ENCODE data around the gene STAG1.
A peak's percentile ranks its signal among the peaks of the same experiment; 100 is the strongest.
"Not testable (repeated sequence)": the region's sequence is repeated elsewhere in the genome, so short reads cannot be mapped to it uniquely, and the experiment has no call there.

Gene STAG1

GRCh38 chr3:136711277-136711676 lies 40.9 kb downstream of the STAG1 start:
- no peak for DNase-seq
- no peak overlapping the region for H3K23ac ChIP-seq (ENCODE audit: low read length)
- no peak overlapping the region for H3K4ac ChIP-seq (ENCODE audit: low read depth, low read length)
- H3K4me3 ChIP-seq (ENCODE audit: low read length) = no peak overlapping the region
- peaks cover 2% of the 10 kb centered on the region for H3K79me1 ChIP-seq (ENCODE audit: low read length)
- H3K79me2 ChIP-seq (ENCODE audit: control insufficient read depth, insufficient read depth, low read length) = peaks cover 24% of the 10 kb centered on the region
- no peaks in the 10 kb centered on the region for H3K4me1 ChIP-seq (ENCODE audit: control insufficient read depth, low read depth, low read length)
- no peak overlapping the region for H2BK5ac ChIP-seq (ENCODE audit: low read length)
- H3K36me3 ChIP-seq (ENCODE audit: control insufficient read depth, insufficient read depth, low read length) = no peaks in the 10 kb centered on the region
- H2BK120ac ChIP-seq (ENCODE audit: low read depth, low read length) = no peak overlapping the region
- no peak overlapping the region for H4K5ac ChIP-seq (ENCODE audit: low read length)
- H4K8ac ChIP-seq (ENCODE audit: low read depth, low read length) = no peak overlapping the region
- no peak overlapping the region for H3K4me2 ChIP-seq (ENCODE audit: low read length)
- H3K9ac ChIP-seq (ENCODE audit: low read length) = no peak overlapping the region
- no peak overlapping the region for H3K18ac ChIP-seq (ENCODE audit: low read length)
- H2BK15ac ChIP-seq (replicated peaks; ENCODE audit: low read depth) = no peak overlapping the region
- H2AK5ac ChIP-seq (ENCODE audit: low read length) = no peak overlapping the region
- no peaks in the 10 kb centered on the region for H3K27me3 ChIP-seq (ENCODE audit: insufficient read depth, low read length, poor library complexity)
- no peak overlapping the region for H3K27ac ChIP-seq (ENCODE audit: low read depth, low read length)
- no peak overlapping the region for H3K56ac ChIP-seq (ENCODE audit: low read length)
- whole genome bisulfite sequencing (ENCODE audit: extremely low coverage, insufficient coverage, low lambda C conversion rate) = no CpG with 5 or more reads among the region's 7 CpGs

- H3K79me1 ChIP-seq (ENCODE audit: low read length); H4K5ac ChIP-seq (ENCODE audit: low read length); H3K23ac ChIP-seq (ENCODE audit: low read length); H3K9ac ChIP-seq (ENCODE audit: low read length); H4K8ac ChIP-seq (ENCODE audit: low read depth, low read length); H3K4me2 ChIP-seq (ENCODE audit: low read length); H3K4me3 ChIP-seq (ENCODE audit: low read length); H3K18ac ChIP-seq (ENCODE audit: low read length); H3K36me3 ChIP-seq (ENCODE audit: control insufficient read depth, insufficient read depth, low read length); H3K4me1 ChIP-seq (ENCODE audit: control insufficient read depth, low read depth, low read length); H2BK15ac ChIP-seq (replicated peaks; ENCODE audit: low read depth); H2BK5ac ChIP-seq (ENCODE audit: low read length); DNase-seq; H2BK120ac ChIP-seq (ENCODE audit: low read depth, low read length); H3K27ac ChIP-seq (ENCODE audit: low read depth, low read length); H3K27me3 ChIP-seq (ENCODE audit: insufficient read depth, low read length, poor library complexity); H3K56ac ChIP-seq (ENCODE audit: low read length); H3K4ac ChIP-seq (ENCODE audit: low read depth, low read length); H2AK5ac ChIP-seq (ENCODE audit: low read length): not testable (repeated sequence)
- peaks cover 33% of the 10 kb centered on the region for H3K79me2 ChIP-seq (ENCODE audit: control insufficient read depth, insufficient read depth, low read length)
- no CpG with 5 or more reads among the region's 1 CpG for WGBS (ENCODE audit: extremely low coverage, insufficient coverage, low lambda C conversion rate)
These were observed 42.4 kb downstream of the STAG1 start for GRCh38 chr3:136709775-136710174.

GRCh38 chr3:136708333-136708985 lies 43.7 kb downstream of the STAG1 start:
- no peak overlapping the region for H2AK5ac ChIP-seq (ENCODE audit: low read length)
- no CpG with 5 or more reads among the region's 3 CpGs for WGBS (ENCODE audit: extremely low coverage, insufficient coverage, low lambda C conversion rate)
- H3K23ac ChIP-seq (ENCODE audit: low read length) = no peak overlapping the region
- no peak overlapping the region for H3K27ac ChIP-seq (ENCODE audit: low read depth, low read length)
- H2BK5ac ChIP-seq (ENCODE audit: low read length) = no peak overlapping the region
- no peak overlapping the region for H3K9ac ChIP-seq (ENCODE audit: low read length)
- no peak overlapping the region for H4K8ac ChIP-seq (ENCODE audit: low read depth, low read length)
- no peak overlapping the region for H3K4me2 ChIP-seq (ENCODE audit: low read length)
- no peak overlapping the region for H3K18ac ChIP-seq (ENCODE audit: low read length)
- DNase-seq = no peak
- H2BK15ac ChIP-seq (replicated peaks; ENCODE audit: low read depth) = no peak overlapping the region
- H2BK120ac ChIP-seq (ENCODE audit: low read depth, low read length) = no peak overlapping the region
- peaks cover 31% of the 10 kb centered on the region for H3K79me2 ChIP-seq (ENCODE audit: control insufficient read depth, insufficient read depth, low read length)
- H3K27me3 ChIP-seq (ENCODE audit: insufficient read depth, low read length, poor library complexity) = no peaks in the 10 kb centered on the region
- no peak overlapping the region for H4K5ac ChIP-seq (ENCODE audit: low read length)
- no peak overlapping the region for H3K4me3 ChIP-seq (ENCODE audit: low read length)
- peaks cover 4% of the 10 kb centered on the region for H3K79me1 ChIP-seq (ENCODE audit: low read length)
- no peak overlapping the region for H3K4ac ChIP-seq (ENCODE audit: low read depth, low read length)
- H3K36me3 ChIP-seq (ENCODE audit: control insufficient read depth, insufficient read depth, low read length) = no peaks in the 10 kb centered on the region
- H3K56ac ChIP-seq (ENCODE audit: low read length) = no peak overlapping the region
- no peaks in the 10 kb centered on the region for H3K4me1 ChIP-seq (ENCODE audit: control insufficient read depth, low read depth, low read length)

GRCh38 chr3:136703429-136703828 lies 48.7 kb downstream of the STAG1 start:
- Histone ChIP-seq H4K5ac (ENCODE audit: low read length) (no peak overlapping the region), H3K4me3 (ENCODE audit: low read length) (no peak overlapping the region), H3K27me3 (ENCODE audit: insufficient read depth, low read length, poor library complexity) (no peaks in the 10 kb centered on the region), H3K18ac (ENCODE audit: low read length) (no peak overlapping the region), H3K23ac (ENCODE audit: low read length) (no peak overlapping the region), H3K27ac (ENCODE audit: low read depth, low read length) (no peak overlapping the region), H2BK15ac (replicated peaks; ENCODE audit: low read depth) (no peak overlapping the region), H2BK5ac (ENCODE audit: low read length) (no peak overlapping the region), H3K9ac (ENCODE audit: low read length) (no peak overlapping the region), H2BK120ac (ENCODE audit: low read depth, low read length) (no peak overlapping the region), H3K56ac (ENCODE audit: low read length) (no peak overlapping the region), H3K79me2 (ENCODE audit: control insufficient read depth, insufficient read depth, low read length) (peaks cover 27% of the 10 kb centered on the region), H4K8ac (ENCODE audit: low read depth, low read length) (no peak overlapping the region), H3K4me2 (ENCODE audit: low read length) (no peak overlapping the region), H3K4ac (ENCODE audit: low read depth, low read length) (no peak overlapping the region), H2AK5ac (ENCODE audit: low read length) (no peak overlapping the region), H3K36me3 (ENCODE audit: control insufficient read depth, insufficient read depth, low read length) (no peaks in the 10 kb centered on the region), H3K79me1 (ENCODE audit: low read length) (peaks cover 8% of the 10 kb centered on the region), H3K4me1 (ENCODE audit: control insufficient read depth, low read depth, low read length) (no peaks in the 10 kb centered on the region)
- no peak for DNase-seq
- WGBS (ENCODE audit: extremely low coverage, insufficient coverage, low lambda C conversion rate) = no CpG with 5 or more reads among the region's 4 CpGs

GRCh38 chr3:136699271-136699828 lies 52.8 kb downstream of the STAG1 start:
- no peak overlapping the region for H3K27ac ChIP-seq (ENCODE audit: low read depth, low read length)
- H3K79me2 ChIP-seq (ENCODE audit: control insufficient read depth, insufficient read depth, low read length) = peaks cover 17% of the 10 kb centered on the region
- H3K9ac ChIP-seq (ENCODE audit: low read length) = no peak overlapping the region
- no peak overlapping the region for H2AK5ac ChIP-seq (ENCODE audit: low read length)
- WGBS (ENCODE audit: extremely low coverage, insufficient coverage, low lambda C conversion rate) = no CpG with 5 or more reads among the region's 5 CpGs
- no peak overlapping the region for H3K4ac ChIP-seq (ENCODE audit: low read depth, low read length)
- H3K56ac ChIP-seq (ENCODE audit: low read length) = no peak overlapping the region
- no peak overlapping the region for H3K4me2 ChIP-seq (ENCODE audit: low read length)
- no peaks in the 10 kb centered on the region for H3K27me3 ChIP-seq (ENCODE audit: insufficient read depth, low read length, poor library complexity)
- H3K4me1 ChIP-seq (ENCODE audit: control insufficient read depth, low read depth, low read length) = no peaks in the 10 kb centered on the region
- H4K5ac ChIP-seq (ENCODE audit: low read length) = no peak overlapping the region
- H3K18ac ChIP-seq (ENCODE audit: low read length) = no peak overlapping the region
- H3K79me1 ChIP-seq (ENCODE audit: low read length) = peaks cover 7% of the 10 kb centered on the region
- H3K36me3 ChIP-seq (ENCODE audit: control insufficient read depth, insufficient read depth, low read length) = no peaks in the 10 kb centered on the region
- H2BK120ac ChIP-seq (ENCODE audit: low read depth, low read length) = no peak overlapping the region
- H2BK5ac ChIP-seq (ENCODE audit: low read length) = no peak overlapping the region
- H3K4me3 ChIP-seq (ENCODE audit: low read length) = no peak overlapping the region
- H2BK15ac ChIP-seq (replicated peaks; ENCODE audit: low read depth) = no peak overlapping the region
- H3K23ac ChIP-seq (ENCODE audit: low read length) = no peak overlapping the region
- no peak overlapping the region for H4K8ac ChIP-seq (ENCODE audit: low read depth, low read length)
- peak; percentile 53 for DNase-seq

GRCh38 chr3:136698361-136698760 lies 53.8 kb downstream of the STAG1 start:
- Histone ChIP-seq H3K4ac (ENCODE audit: low read depth, low read length) (no peak overlapping the region), H3K79me1 (ENCODE audit: low read length) (peaks cover 7% of the 10 kb centered on the region), H2AK5ac (ENCODE audit: low read length) (no peak overlapping the region), H3K4me1 (ENCODE audit: control insufficient read depth, low read depth, low read length) (no peaks in the 10 kb centered on the region), H2BK120ac (ENCODE audit: low read depth, low read length) (no peak overlapping the region), H2BK15ac (replicated peaks; ENCODE audit: low read depth) (no peak overlapping the region), H3K9ac (ENCODE audit: low read length) (no peak overlapping the region), H3K18ac (ENCODE audit: low read length) (no peak overlapping the region), H3K4me2 (ENCODE audit: low read length) (no peak overlapping the region), H4K8ac (ENCODE audit: low read depth, low read length) (no peak overlapping the region), H3K36me3 (ENCODE audit: control insufficient read depth, insufficient read depth, low read length) (no peaks in the 10 kb centered on the region), H3K23ac (ENCODE audit: low read length) (no peak overlapping the region), H3K27ac (ENCODE audit: low read depth, low read length) (no peak overlapping the region), H3K79me2 (ENCODE audit: control insufficient read depth, insufficient read depth, low read length) (peaks cover 16% of the 10 kb centered on the region), H2BK5ac (ENCODE audit: low read length) (no peak overlapping the region), H4K5ac (ENCODE audit: low read length) (no peak overlapping the region), H3K27me3 (ENCODE audit: insufficient read depth, low read length, poor library complexity) (no peaks in the 10 kb centered on the region), H3K56ac (ENCODE audit: low read length) (no peak overlapping the region), H3K4me3 (ENCODE audit: low read length) (no peak overlapping the region)
- DNase-seq = peak; percentile 50
- no CpG with 5 or more reads among the region's 3 CpGs for WGBS (ENCODE audit: extremely low coverage, insufficient coverage, low lambda C conversion rate)
